Body of pancreas (tissue), 4 donors: ENCODE measurements around the gene ANGPTL4. TPM values are rescaled to one million over a fixed set of nuclear protein-coding genes. Genes with fewer than 3 reads are reported as not detected.
"Not testable (repeated sequence)": the region's sequence is repeated elsewhere in the genome, so short reads cannot be mapped to it uniquely, and the experiment has no call there.

Experiments
- ATAC-seq: fragments of 150-250 bp; one replicate; pipeline ENCODE4 v1.9.1; 2016
- DNase-seq, 4 donors: peaks; one replicate each; pipeline ENCODE4 v3.0.0-alpha.2; 2019
- H3K27ac ChIP-seq, 4 donors: fragments of 200-600 bp; sonication (generic); 1 replicate in 3 of 4; 2 replicates in 1 of 4; pipeline versions ENCODE4 v1.5.1 to v1.6.1; 2016 to 2019; ENCODE audit warnings: mild to moderate bottlenecking in 1 of 4, mixed read lengths in 1 of 4, moderate library complexity in 1 of 4
- H3K27me3 ChIP-seq, 2 donors: fragments of 200-600 bp; sonication (generic); one replicate each; pipeline ENCODE4 v1.6.0; 2016; ENCODE audit warnings: mild to moderate bottlenecking in 1 of 2
- H3K36me3 ChIP-seq, 2 donors: fragments of 200-600 bp; sonication (generic); replicated peaks in 1 of 2; 2 replicates each; pipeline ENCODE4 v1.5.1; 2016; ENCODE audit warnings: low read depth in 2 of 2; ENCODE audit not compliant: insufficient read depth in 1 of 2
- H3K4me1 ChIP-seq: fragments of 200-600 bp; sonication (generic); one replicate; pipeline ENCODE4 v1.6.0; 2016
- H3K4me3 ChIP-seq, 2 donors: fragments of 200-600 bp; sonication (generic); 1 replicate in 1 of 2; 2 replicates in 1 of 2; pipeline ENCODE4 v1.5.1; 2016 to 2019
- H3K9me3 ChIP-seq, 3 donors: fragments of 200-600 bp; sonication (generic); 1 replicate in 2 of 3; 2 replicates in 1 of 3; pipeline ENCODE4 v1.5.1; 2016
- CTCF ChIP-seq, 7 experiments: fragments of 450-650 bp in 4 of 7; fragments of 200-600 bp in 3 of 7; sonication (generic) in 3 of 7; IDR thresholded peaks; one replicate each; pipeline ENCODE4 v1.5.1; 2016 to 2019; ENCODE audit warnings: antibody characterized with exemption in 7 of 7
- POLR2A ChIP-seq, 3 donors: fragments of 450-650 bp; IDR thresholded peaks; one replicate each; pipeline ENCODE4 v1.6.1; 2016; ENCODE audit warnings: antibody characterized with exemption in 3 of 3, mild to moderate bottlenecking in 2 of 3
- WGBS, 2 donors: methylation state at CpG; one replicate each; pipeline ENCODE4 v1.1.5; 2017; 5-methylcytosine and 5-hydroxymethylcytosine counted together
- intact Hi-C: fragments of 100-400 bp; cut with DNase I; formaldehyde crosslinking; loops from one replicate; pipeline ENCODE4 v1.15.1; 2023
- total RNA-seq, 2 donors: library from RNA; depleted of rRNA; stranded (reverse); fragments of >200 nt; gene quantifications; one replicate each; pipeline ENCODE4 v1.1.0, GENCODE V29; 2016

ANGPTL4 gene
- 100 to 1,000 TPM in 1 of 2 donors, 10 to 100 TPM in 1; 68.7 to 110 TPM for total RNA-seq

DNA sequence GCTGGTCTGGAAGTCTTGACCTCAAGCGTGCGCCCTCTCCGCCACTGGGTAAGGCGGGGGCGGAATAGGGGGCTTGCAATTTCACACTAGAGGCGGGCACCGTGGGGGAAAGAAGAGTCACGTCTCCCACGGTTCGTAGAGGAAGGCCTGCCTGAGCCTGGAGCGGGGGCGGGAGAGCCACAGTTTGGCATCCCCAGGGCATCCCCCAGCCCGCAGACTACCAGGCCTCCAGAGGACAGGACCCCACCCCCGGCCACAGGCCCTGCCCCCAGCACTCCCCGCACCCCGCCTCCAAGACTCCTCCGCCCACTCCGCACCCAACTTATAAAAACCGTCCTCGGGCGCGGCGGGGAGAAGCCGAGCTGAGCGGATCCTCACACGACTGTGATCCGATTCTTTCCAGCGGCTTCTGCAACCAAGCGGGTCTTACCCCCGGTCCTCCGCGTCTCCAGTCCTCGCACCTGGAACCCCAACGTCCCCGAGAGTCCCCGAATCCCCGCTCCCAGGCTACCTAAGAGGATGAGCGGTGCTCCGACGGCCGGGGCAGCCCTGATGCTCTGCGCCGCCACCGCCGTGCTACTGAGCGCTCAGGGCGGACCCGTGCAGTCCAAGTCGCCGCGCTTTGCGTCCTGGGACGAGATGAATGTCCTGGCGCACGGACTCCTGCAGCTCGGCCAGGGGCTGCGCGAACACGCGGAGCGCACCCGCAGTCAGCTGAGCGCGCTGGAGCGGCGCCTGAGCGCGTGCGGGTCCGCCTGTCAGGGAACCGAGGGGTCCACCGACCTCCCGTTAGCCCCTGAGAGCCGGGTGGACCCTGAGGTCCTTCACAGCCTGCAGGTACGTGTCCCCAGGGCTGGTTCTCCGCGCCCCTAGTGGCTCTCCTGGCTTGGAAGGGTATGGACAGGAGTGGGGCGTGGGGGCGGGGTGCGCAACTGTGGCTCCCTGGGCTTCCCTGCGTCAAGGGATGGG lies at the start of gene ANGPTL4:
TSS of gene ANGPTL4 (plus strand) at position 353 of the 969 bp plus-strand sequence. CDS start at position 520, 167 bp downstream.
- DNase-seq (peak; percentile 70 to 85 (median 76)), ATAC-seq (peak; percentile 6)
- Histone ChIP-seq H3K4me3 (peak within 1 kb of the TSS; percentile 31 to 38), H3K27ac (peak within 1 kb of the TSS; percentile 72 to 90 (median 81)), H3K4me1 (peaks cover 74% of the 10 kb centered on the region), H3K27me3 (no peaks in the 10 kb centered on the region), H3K36me3 (no peaks in the 10 kb centered on the region), H3K9me3 (no peaks in the 10 kb centered on the region)
- WGBS, 2 donors: 4 to 32% methylated on average over 11 to 66 of the region's 81 CpGs
- TF ChIP-seq CTCF (IDR thresholded peaks at IDR 0.05): peak in 5 of 7 experiments; percentile 10 to 45 (median 38)
- TF ChIP-seq POLR2A (IDR thresholded peaks at IDR 0.05): peak; percentile 89 to 94 (median 94)
- intact Hi-C loops: no loop called here

GRCh38 chr19:8314981-8315640 lies 48.8 kb upstream of the ANGPTL4 start:
- H3K4me3 ChIP-seq, H3K4me1 ChIP-seq, H3K27me3 ChIP-seq, H3K9me3 ChIP-seq, DNase-seq, intact Hi-C loops, ATAC-seq, H3K36me3 ChIP-seq: not testable (repeated sequence)
- H3K27ac ChIP-seq: peak overlapping the region in 1 of 4 donors; percentile 16
- 84 to 90% methylated on average over 11 of the region's 11 CpGs for WGBS, 2 donors

- TF ChIP-seq POLR2A (IDR thresholded peaks at IDR 0.05) (no peak), CTCF (IDR thresholded peaks at IDR 0.05) (no peak)
- WGBS, 2 donors: 88 to 89% methylated on average over 10 to 14 of the region's 14 CpGs
- Histone ChIP-seq H3K27ac (no peak overlapping the region), H3K4me1 (peaks cover 11% of the 10 kb centered on the region), H3K9me3 (no peaks in the 10 kb centered on the region), H3K4me3 (no peak overlapping the region), H3K27me3 (no peaks in the 10 kb centered on the region), H3K36me3 (peaks cover 0 to 4% of the 10 kb centered on the region in 2 donors)
- no peak for DNase-seq
- intact Hi-C loops: no loop called here
- no peak for ATAC-seq
Measured at GRCh38 chr19:8316351-8317125, 47.4 kb upstream of the ANGPTL4 start.

GRCh38 chr19:8318835-8319234 lies 45.1 kb upstream of the ANGPTL4 start:
- H3K4me3 ChIP-seq, H3K36me3 ChIP-seq, DNase-seq, H3K27ac ChIP-seq, intact Hi-C loops, H3K9me3 ChIP-seq, H3K27me3 ChIP-seq, ATAC-seq: not testable (repeated sequence)
- H3K4me1 ChIP-seq: peaks cover 28% of the 10 kb centered on the region
- 81 to 82% methylated on average over 9 of the region's 9 CpGs for WGBS, 2 donors

GRCh38 chr19:8319807-8320520 lies 44.0 kb upstream of the ANGPTL4 start:
- H3K9me3 ChIP-seq: no peaks in the 10 kb centered on the region
- intact Hi-C loops: no loop called here
- 71 to 77% methylated on average over 19 of the region's 19 CpGs for WGBS, 2 donors
- H3K4me3 ChIP-seq: no peak overlapping the region
- DNase-seq (no peak), ATAC-seq (no peak)
- H3K27ac ChIP-seq: peak overlapping the region in 3 of 4 donors; percentile 84 to 91 (median 86)
- H3K27me3 ChIP-seq: no peaks in the 10 kb centered on the region
- H3K36me3 ChIP-seq: peaks cover 0 to 2% of the 10 kb centered on the region in 2 donors
- TF ChIP-seq CTCF (IDR thresholded peaks at IDR 0.05) (no peak), POLR2A (IDR thresholded peaks at IDR 0.05) (no peak)
- H3K4me1 ChIP-seq: peaks cover 36% of the 10 kb centered on the region
